ENCODE data around the gene UBXN10. TPM values are rescaled to one million over a fixed set of nuclear protein-coding genes. Genes with fewer than 3 reads are reported as not detected.

Gene UBXN10
- total and polyA plus RNA-seq, 12 donors = 0.64 to 2.6 (median 1.5) TPM

DNA sequence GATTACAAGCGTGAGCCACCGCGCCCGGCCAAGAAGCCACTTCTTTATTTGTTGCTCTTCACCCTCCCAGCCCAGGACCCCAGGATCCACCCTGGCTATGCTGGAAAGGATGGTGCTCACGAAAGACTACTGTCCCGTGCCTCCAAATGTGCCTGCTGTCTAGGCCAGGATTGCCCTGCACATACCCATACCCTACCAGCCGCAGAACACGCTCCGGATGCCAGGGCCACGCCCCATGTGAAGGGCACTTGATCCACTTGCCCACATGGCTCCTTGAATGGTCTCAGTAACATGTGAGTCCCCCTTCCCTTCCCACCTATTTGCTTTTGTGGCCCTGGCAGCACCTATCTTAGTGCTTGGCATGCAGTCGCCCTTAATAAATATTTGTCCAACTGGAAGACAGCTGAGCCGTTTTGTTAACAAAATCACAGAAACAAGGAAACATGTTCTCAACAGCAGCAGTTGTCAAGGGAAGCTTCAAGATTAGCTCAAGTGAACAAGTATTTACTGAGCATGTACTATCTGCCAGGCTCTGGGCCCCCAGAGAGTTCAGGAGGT lies 13.8 kb upstream of the UBXN10 start:
- H3K27me3 ChIP-seq = no peaks in the 10 kb centered on the region
- DNase-seq = no peak
- 94 to 98% (median 95%) methylated on average over 8 to 12 of the region's 12 CpGs for WGBS, 4 donors

DNA sequence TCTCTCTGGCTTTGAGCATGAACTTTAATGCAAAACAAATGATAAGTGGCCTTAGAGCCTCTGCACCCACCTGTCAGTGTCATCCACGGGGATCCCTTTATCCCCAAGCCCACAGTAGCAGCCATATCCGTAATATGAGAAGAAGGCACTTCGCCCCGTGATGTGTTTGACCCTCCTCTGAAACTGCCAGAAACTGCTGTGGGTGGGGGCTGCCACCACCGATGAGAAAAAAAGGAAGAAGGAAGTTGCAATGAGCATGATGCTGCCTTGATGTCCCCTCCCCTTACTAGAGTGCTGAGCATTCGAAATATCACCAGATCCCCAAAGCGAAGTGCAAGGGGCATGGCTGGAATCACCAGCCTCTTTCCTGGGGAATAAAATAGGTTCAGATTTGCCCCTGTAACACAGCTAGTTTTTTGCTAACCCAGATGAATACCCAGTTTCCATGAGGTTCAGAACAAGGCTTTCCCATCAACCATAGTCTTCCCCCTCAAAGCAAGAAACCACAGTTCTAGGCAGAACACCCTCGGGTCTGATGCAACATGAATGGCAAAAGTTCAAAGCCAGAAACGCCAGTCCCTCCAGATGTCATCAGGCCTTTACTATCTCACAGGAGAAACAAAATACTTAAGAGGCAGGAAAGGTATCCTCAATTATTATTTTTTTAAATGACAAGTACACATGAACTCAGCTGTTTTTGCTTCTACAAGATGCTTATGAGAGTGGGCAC lies 10.8 kb upstream of the UBXN10 start:
- Histone ChIP-seq H3K9me3 (replicated peaks in 1 of 3) (no peaks in the 10 kb centered on the region), H3K27ac (peak overlapping the region in 1 of 5 donors; percentile 35), H3K4me3 (no peak overlapping the region), H3K36me3 (replicated peaks in 1 of 2) (no peaks in the 10 kb centered on the region), H3K4me1 (replicated peaks in 1 of 2) (peaks cover under 1% of the 10 kb centered on the region in 2 donors), H3K27me3 (no peaks in the 10 kb centered on the region)
- WGBS, 4 donors = 55 to 70% (median 62%) methylated on average over 9 of the region's 9 CpGs
- no peak for TF ChIP-seq POLR2A (IDR thresholded peaks at IDR 0.05)
- TF ChIP-seq CTCF (IDR thresholded peaks at IDR 0.05) = no peak
- DNase-seq = no peak
- intact Hi-C loops (cut with DNase I) = no loop called here

More for the DNA sequence above, 13.8 kb upstream of the UBXN10 start:
- intact Hi-C loops (cut with DNase I) = no loop called here
- H3K4me3 ChIP-seq = no peak overlapping the region
- TF ChIP-seq CTCF (IDR thresholded peaks at IDR 0.05) = no peak
- TF ChIP-seq POLR2A (IDR thresholded peaks at IDR 0.05) = no peak
- H3K36me3 ChIP-seq (replicated peaks in 1 of 2) = no peaks in the 10 kb centered on the region
- H3K4me1 ChIP-seq (replicated peaks in 1 of 2) = no peaks in the 10 kb centered on the region
- no peaks in the 10 kb centered on the region for H3K9me3 ChIP-seq (replicated peaks in 1 of 3)
- no peak overlapping the region for H3K27ac ChIP-seq

GRCh38 chr1:20178634-20179370 lies 7.1 kb upstream of the UBXN10 start:
- intact Hi-C loops (cut with DNase I) = no loop called here
- no peak overlapping the region for H3K27ac ChIP-seq
- H3K4me3 ChIP-seq = no peak overlapping the region
- peaks cover 7 to 10% of the 10 kb centered on the region in 2 donors for H3K4me1 ChIP-seq (replicated peaks in 1 of 2)
- H3K27me3 ChIP-seq = no peaks in the 10 kb centered on the region
- H3K9me3 ChIP-seq (replicated peaks in 1 of 3) = no peaks in the 10 kb centered on the region
- H3K36me3 ChIP-seq (replicated peaks in 1 of 2) = no peaks in the 10 kb centered on the region
- 80 to 92% (median 92%) methylated on average over 13 of the region's 13 CpGs for WGBS, 4 donors
- DNase-seq = no peak
- TF ChIP-seq POLR2A (IDR thresholded peaks at IDR 0.05) (no peak), CTCF (IDR thresholded peaks at IDR 0.05) (no peak)

DNA sequence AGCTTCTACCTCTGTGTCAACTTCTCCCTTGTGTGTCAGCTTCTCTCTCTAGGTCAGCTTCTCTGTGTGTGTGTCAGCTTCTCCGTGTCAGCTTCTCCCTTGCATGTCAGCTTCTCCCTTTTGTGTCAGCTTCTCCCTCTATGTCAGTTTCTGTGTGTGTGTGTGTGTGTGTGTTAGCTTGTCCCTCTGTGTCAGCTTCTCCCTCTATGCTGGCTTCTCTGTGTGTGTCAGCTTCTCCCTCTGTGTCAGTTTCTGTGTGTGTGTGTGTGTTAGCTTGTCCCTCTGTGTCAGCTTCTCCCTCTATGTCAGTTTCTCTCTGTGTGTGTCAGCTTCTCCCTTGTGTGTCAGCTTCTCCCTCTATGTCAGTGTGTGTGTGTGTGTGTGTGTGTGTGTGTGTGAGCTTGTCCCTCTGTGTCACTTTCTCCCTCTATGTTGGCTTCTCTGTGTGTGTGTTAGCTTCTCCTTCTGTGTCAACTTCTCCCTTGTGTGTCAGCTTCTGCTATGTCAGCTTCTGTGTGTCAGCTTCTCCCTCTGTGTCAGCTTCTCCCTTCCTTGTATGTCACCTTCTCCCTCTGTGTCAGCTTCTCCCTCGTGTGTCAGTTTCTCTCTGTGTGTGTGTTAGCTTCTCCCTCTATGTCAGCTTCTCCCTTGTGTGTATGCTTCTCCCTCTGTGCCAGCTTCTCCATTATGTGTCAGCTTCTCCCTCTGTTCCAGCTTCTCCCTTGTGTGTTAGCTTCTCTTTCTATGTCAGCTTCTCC lies 6.3 kb upstream of the UBXN10 start:
- 89 to 99% (median 95%) methylated on average over 2 of the region's 2 CpGs for WGBS, 4 donors
- intact Hi-C loops (cut with DNase I) = no loop called here
- peaks cover 7 to 16% of the 10 kb centered on the region in 2 donors for H3K4me1 ChIP-seq (replicated peaks in 1 of 2)
- H3K9me3 ChIP-seq (replicated peaks in 1 of 3) = no peaks in the 10 kb centered on the region
- no peaks in the 10 kb centered on the region for H3K27me3 ChIP-seq
- no peaks in the 10 kb centered on the region for H3K36me3 ChIP-seq (replicated peaks in 1 of 2)
- no peak overlapping the region for H3K4me3 ChIP-seq
- no peak for TF ChIP-seq CTCF (IDR thresholded peaks at IDR 0.05)
- no peak for TF ChIP-seq POLR2A (IDR thresholded peaks at IDR 0.05)
- DNase-seq = no peak
- H3K27ac ChIP-seq = no peak overlapping the region
